GM21619 (cell line): Measurements from ENCODE around the gene TTLL1.
"Not testable (repeated sequence)": the region's sequence is repeated elsewhere in the genome, so short reads cannot be mapped to it uniquely, and the experiment has no call there.

Experiments
- ATAC-seq: cut with Tn5 transposase; IDR thresholded peaks from one replicate; pipeline ENCODE4 v1.9.1; 2021; ENCODE audit not compliant: unreplicated experiment

The TTLL1 gene

GRCh38 chr22:43110927-43111623 lies 21.9 kb upstream of the TTLL1 start:
- no peak for ATAC-seq

- no peak for ATAC-seq
Measured at GRCh38 chr22:43110444-43110926, 21.3 kb upstream of the TTLL1 start, which contains the start of gene BIK. BIK (plus strand) TSS chr22:43110750; CDS start chr22:43124023, 13,273 bp downstream.

GRCh38 chr22:43109921-43110443 lies 20.8 kb upstream of the TTLL1 start:
- ATAC-seq, result no peak

GRCh38 chr22:43109511-43109910 lies 20.3 kb upstream of the TTLL1 start:
- ATAC-seq, result no peak

GRCh38 chr22:43106302-43106701 lies 17.1 kb upstream of the TTLL1 start:
- ATAC-seq, result no peak

- ATAC-seq, result not testable (repeated sequence)
Measured at GRCh38 chr22:43104950-43105349, 15.8 kb upstream of the TTLL1 start.

- not testable (repeated sequence) for ATAC-seq
Measured at GRCh38 chr22:43104056-43104625, 14.9 kb upstream of the TTLL1 start.

GRCh38 chr22:43101306-43101705 lies 12.1 kb upstream of the TTLL1 start:
- no peak for ATAC-seq

- no peak for ATAC-seq
Measured at GRCh38 chr22:43100225-43100624, 11.0 kb upstream of the TTLL1 start.

GRCh38 chr22:43099095-43099494 lies 9.9 kb upstream of the TTLL1 start:
- ATAC-seq, result no peak

GRCh38 chr22:43098356-43098755 lies 9.2 kb upstream of the TTLL1 start:
- no peak for ATAC-seq

- no peak for ATAC-seq
Measured at GRCh38 chr22:43096420-43096819, 7.2 kb upstream of the TTLL1 start.

GRCh38 chr22:43094551-43094950 lies 5.4 kb upstream of the TTLL1 start:
- no peak for ATAC-seq

- ATAC-seq, result no peak
Measured at GRCh38 chr22:43094085-43094484, 4.9 kb upstream of the TTLL1 start.

GRCh38 chr22:43092085-43092484 lies 2.9 kb upstream of the TTLL1 start:
- no peak for ATAC-seq

GRCh38 chr22:43090130-43090789 lies 1.1 kb upstream of the TTLL1 start:
- no peak for ATAC-seq

- ATAC-seq, result no peak
Measured at GRCh38 chr22:43088627-43088983, 586 bp downstream of the TTLL1 start.

- ATAC-seq, result no peak
Measured at GRCh38 chr22:43085658-43086606, 3.3 kb downstream of the TTLL1 start.

- no peak for ATAC-seq
Measured at GRCh38 chr22:43081968-43082367, 7.2 kb downstream of the TTLL1 start.

- no peak for ATAC-seq
Measured at GRCh38 chr22:43080616-43081015, 8.6 kb downstream of the TTLL1 start.

- ATAC-seq, result no peak
Measured at GRCh38 chr22:43079742-43080141, 9.4 kb downstream of the TTLL1 start.
